Mesothelial cell of epicardium (in vitro differentiated cells): ENCODE results near the gene NPEPL1. TPM values are rescaled to one million over a fixed set of nuclear protein-coding genes. Genes with fewer than 3 reads are reported as not detected.
"Not testable (repeated sequence)": the region's sequence is repeated elsewhere in the genome, so short reads cannot be mapped to it uniquely, and the experiment has no call there.

Source experiments
- DNase-seq, 2 experiments: peaks; one replicate each; pipeline ENCODE4 v3.0.0; 2021; ENCODE audit warnings: low spot score in 2 of 2; ENCODE audit not compliant: unreplicated experiment in 2 of 2
- H3K27ac Mint-ChIP-seq: 2 replicates; pipeline ENCODE4 v1.8.0; 2021; ENCODE audit warnings: mixed read lengths
- H3K27me3 Mint-ChIP-seq: 2 replicates; pipeline ENCODE4 v1.8.0; 2021; ENCODE audit warnings: low read depth, mixed read lengths
- H3K36me3 Mint-ChIP-seq: 2 replicates; pipeline ENCODE4 v1.8.0; 2021; ENCODE audit warnings: mixed read lengths
- H3K4me1 Mint-ChIP-seq: 2 replicates; pipeline ENCODE4 v1.8.0; 2021; ENCODE audit warnings: mixed read lengths
- H3K4me3 Mint-ChIP-seq: 2 replicates; pipeline ENCODE4 v1.8.0; 2021; ENCODE audit warnings: mild to moderate bottlenecking, moderate library complexity, mixed read lengths
- H3K9me3 Mint-ChIP-seq: 2 replicates; pipeline ENCODE4 v1.8.0; 2021; ENCODE audit warnings: mixed read lengths
- CTCF ChIP-seq: fragments of 200-600 bp; sonication (generic); IDR thresholded peaks from one replicate; pipeline ENCODE4 v1.5.0; 2021; ENCODE audit warnings: antibody characterized with exemption; ENCODE audit not compliant: unreplicated experiment
- total RNA-seq: library from RNA; stranded (reverse); gene quantifications from 3 replicates; pipeline ENCODE4 v1.2.1, GENCODE V29; 2021

The NPEPL1 gene
- total RNA-seq, 1 donor from 2014 or later, result 65.8 TPM

- no peak for DNase-seq
- Mint-ChIP-seq H3K27me3 (peaks cover 75% of the 10 kb centered on the region), H3K36me3 (no peaks in the 10 kb centered on the region), H3K27ac (no peak overlapping the region), H3K9me3 (no peaks in the 10 kb centered on the region), H3K4me3 (no peak overlapping the region), H3K4me1 (no peaks in the 10 kb centered on the region)
- TF ChIP-seq CTCF, result no peak
Observed at GRCh38 chr20:58749098-58749769, 56.6 kb downstream of the NPEPL1 start.

GRCh38 chr20:58749979-58750378 lies 57.4 kb downstream of the NPEPL1 start:
- Mint-ChIP-seq H3K36me3 (no peaks in the 10 kb centered on the region), H3K27me3 (peaks cover 78% of the 10 kb centered on the region), H3K4me1 (no peaks in the 10 kb centered on the region), H3K9me3 (no peaks in the 10 kb centered on the region), H3K4me3 (no peak overlapping the region), H3K27ac (no peak overlapping the region)
- DNase-seq, result no peak
- TF ChIP-seq CTCF, result no peak

GRCh38 chr20:58750706-58751105 lies 58.1 kb downstream of the NPEPL1 start:
- not testable (repeated sequence) for H3K9me3 Mint-ChIP-seq, H3K4me1 Mint-ChIP-seq, DNase-seq, H3K36me3 Mint-ChIP-seq, H3K4me3 Mint-ChIP-seq, H3K27ac Mint-ChIP-seq
- peaks cover 80% of the 10 kb centered on the region for H3K27me3 Mint-ChIP-seq

- DNase-seq, result no peak
- no peaks in the 10 kb centered on the region for H3K4me1 Mint-ChIP-seq
- no peaks in the 10 kb centered on the region for H3K9me3 Mint-ChIP-seq
- TF ChIP-seq CTCF, result no peak
- H3K36me3 Mint-ChIP-seq, result no peaks in the 10 kb centered on the region
- H3K27me3 Mint-ChIP-seq, result peaks cover 71% of the 10 kb centered on the region
- no peak overlapping the region for H3K27ac Mint-ChIP-seq
- H3K4me3 Mint-ChIP-seq, result no peak overlapping the region
Observed at GRCh38 chr20:58751979-58752378, 59.4 kb downstream of the NPEPL1 start.

GRCh38 chr20:58752565-58752964 lies 60.0 kb downstream of the NPEPL1 start:
- no peak for DNase-seq
- no peaks in the 10 kb centered on the region for H3K4me1 Mint-ChIP-seq
- no peak overlapping the region for H3K27ac Mint-ChIP-seq
- no peak overlapping the region for H3K4me3 Mint-ChIP-seq
- H3K27me3 Mint-ChIP-seq, result peaks cover 69% of the 10 kb centered on the region
- no peaks in the 10 kb centered on the region for H3K9me3 Mint-ChIP-seq
- no peaks in the 10 kb centered on the region for H3K36me3 Mint-ChIP-seq
- TF ChIP-seq CTCF, result no peak

- peaks cover 68% of the 10 kb centered on the region for H3K27me3 Mint-ChIP-seq
Observed at GRCh38 chr20:58753267-58753921, 60.8 kb downstream of the NPEPL1 start.

More at GRCh38 chr20:58753267-58753921, 60.8 kb downstream of the NPEPL1 start:
- Mint-ChIP-seq H3K27ac (no peak overlapping the region), H3K36me3 (no peaks in the 10 kb centered on the region), H3K4me1 (no peaks in the 10 kb centered on the region), H3K9me3 (no peaks in the 10 kb centered on the region), H3K4me3 (no peak overlapping the region)
- TF ChIP-seq CTCF, result no peak
- DNase-seq, result no peak
